DMS53 (cell line): ENCODE results near the gene ADPRHL1.

Source experiments
- DNase-seq: peaks from one replicate; lab custom pipeline; 2025; lab: John Stamatoyannopoulos, UW

The ADPRHL1 gene

GRCh38 chr13:113432506-113433270, 20.6 kb downstream of the ADPRHL1 start:
- no peak for DNase-seq

GRCh38 chr13:113431171-113431570, 22.1 kb downstream of the ADPRHL1 start:
- no peak for DNase-seq

DNA sequence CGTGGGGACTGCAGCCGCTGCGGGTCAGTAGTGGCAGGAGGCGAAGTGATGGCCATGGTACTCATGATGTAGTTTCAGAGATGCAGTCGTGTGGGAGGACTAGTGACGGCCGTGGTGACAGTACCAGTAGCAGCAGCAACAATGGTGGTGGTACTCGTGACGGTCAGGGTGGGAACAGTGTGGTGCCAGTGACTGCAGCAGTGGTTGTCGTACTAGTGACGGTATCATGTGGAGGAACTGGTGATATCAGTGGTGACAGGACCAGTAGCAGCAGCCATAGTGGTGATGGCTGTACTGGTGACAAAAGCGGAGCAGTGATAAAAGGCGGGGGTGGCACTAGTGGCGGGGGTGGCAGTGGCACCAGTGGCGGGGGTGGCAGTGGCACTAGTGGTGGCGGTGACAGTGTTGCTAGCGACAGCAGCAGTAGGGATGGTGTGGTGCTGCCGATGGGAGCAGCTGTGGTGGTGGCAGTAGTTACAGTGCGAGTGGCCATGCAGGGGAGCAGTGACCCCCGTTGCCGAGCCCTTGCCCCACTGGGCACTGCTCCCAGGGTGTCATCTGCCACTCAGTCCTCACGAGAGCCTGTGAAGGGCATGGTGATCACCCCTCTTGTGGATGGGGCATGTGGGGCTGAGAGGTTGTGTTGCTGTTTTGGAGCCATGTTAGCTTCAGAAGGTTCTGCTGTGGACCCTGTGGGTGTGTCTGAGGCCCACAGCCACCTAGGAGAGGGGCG, 22.7 kb downstream of the ADPRHL1 start:
- DNase-seq = no peak

DNA sequence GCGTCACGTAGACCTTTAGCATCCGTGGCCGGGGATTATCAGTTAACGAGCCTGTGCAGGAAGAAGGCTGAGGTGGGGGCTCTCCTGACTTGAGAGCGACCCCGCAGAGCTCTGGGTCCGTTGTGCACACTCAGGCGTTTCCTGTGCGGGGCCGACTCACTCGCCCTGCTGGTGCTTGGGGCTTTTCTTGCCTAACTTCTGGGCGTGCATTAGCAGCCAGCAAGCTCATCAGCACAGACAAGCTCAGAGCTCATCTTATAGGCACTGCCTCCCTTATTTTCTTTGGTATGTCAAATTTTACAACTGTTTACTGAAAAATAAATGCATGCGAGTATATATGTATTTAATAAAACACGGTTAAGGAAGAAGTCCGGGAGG, 23.7 kb downstream of the ADPRHL1 start:
- DNase-seq = no peak

GRCh38 chr13:113428871-113429607, 24.2 kb downstream of the ADPRHL1 start:
- DNase-seq = no peak

DNA sequence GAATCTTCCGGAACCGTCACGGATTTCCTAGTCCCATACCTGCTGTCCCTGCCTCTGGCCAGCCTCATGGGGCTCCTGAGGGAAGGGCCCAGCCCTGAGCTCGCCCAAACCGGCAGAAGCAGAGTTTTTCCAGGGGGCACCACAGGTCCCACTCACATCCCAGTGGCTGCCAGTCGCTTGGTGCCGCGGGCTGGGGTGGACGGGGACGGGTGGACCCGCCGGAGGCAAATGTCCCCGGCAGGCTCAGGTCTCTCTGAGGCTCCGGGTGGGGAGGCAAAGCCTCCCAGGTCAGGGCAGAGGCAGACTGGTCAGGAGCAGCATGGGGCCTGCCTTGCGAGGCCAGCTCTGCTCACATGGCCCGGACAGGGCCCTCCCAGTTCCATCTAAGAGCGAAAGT, 24.8 kb downstream of the ADPRHL1 start:
- no peak for DNase-seq

DNA sequence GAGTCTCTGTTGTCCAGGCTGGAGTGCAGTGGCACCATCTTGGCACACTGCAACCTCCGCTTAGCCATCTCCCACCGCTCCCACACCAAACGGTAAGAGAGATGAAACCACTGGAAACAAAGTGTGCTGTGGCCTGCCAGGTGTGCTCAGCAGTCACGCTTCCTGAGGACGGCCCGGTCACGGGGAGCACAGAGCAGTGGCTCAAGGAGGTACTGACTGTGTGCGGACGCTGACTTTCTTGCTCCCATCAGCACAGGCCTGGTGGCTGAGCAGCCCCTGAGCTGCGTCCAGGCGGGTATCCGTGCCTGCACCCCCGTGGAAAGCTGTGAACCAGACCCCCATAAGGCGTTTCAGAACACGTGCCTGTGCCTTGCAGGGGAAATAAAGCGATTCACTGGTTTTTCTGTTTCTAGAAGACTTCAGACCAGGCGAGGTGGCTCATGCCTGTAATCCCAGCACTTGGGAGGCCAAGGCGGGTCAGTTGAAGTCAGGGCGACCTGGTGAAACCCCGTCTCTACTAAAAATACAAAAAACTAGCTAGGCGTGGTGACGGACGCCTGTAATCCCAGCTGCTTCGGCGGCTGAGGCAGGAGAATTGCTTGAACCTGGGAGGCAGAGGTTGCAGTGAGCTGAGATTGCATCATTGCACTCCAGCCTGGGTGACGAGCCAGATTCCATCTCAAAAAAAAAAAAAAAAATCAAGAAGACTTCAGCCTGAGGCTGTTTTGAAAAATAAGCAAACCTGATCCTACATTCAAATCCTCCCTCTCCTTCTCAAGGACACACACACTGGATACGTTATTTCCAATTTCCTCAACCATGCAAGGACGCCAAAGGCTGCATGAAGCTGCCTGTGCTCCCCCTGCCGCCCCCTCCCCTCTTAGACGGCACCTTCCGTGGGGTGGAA, 25.5 kb downstream of the ADPRHL1 start:
- DNase-seq = no peak

DNA sequence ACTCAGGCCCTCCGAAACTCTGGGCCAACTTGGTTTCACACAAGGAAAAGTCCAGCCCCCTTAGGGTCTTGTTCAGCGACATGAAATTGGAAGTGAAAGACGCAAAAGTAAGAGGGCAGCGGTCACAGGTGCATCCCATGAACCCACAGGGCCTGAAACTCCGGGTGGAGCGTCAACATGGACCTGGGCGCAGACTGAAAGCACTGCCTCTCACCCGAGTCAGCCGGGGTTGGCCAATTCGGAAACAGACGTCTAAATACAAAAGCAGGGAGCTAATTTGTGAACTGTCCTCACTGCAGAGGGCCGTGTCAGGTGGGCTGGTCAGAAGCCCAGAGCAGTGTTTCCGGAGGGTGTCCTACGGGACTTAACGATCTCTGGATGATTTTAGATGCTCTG, 26.7 kb downstream of the ADPRHL1 start:
- no peak for DNase-seq

DNA sequence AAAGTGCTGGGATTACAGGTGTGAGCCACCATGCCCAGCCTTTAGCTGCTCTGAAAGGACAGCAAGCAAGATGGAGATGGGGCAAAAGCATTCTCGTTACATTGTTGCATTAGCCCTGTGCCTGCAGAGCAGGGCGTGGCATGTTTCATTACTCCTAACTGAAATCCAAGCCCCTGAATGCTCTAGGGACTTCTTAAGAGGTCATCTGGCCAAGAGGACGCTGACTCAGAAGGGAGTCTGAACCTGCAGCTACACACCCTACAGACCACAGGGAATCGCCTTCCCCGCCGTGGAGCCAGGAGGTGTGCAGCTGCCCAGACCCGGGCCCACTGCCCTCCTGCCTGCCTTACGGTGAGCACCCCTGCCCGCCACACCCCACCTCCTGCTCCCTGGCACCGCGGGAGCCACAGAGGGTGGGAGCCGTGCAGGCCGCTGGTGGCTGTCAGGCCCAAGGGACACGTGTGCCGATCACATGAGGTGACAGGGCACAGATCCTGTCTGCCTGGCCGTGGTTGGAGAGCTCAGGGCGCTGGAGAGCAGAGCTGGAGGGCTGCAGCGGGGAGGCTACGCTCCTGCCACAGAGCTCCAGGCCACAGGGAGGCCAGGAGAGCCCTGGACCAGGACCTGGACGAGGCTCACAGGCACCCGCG, 27.2 kb downstream of the ADPRHL1 start:
- DNase-seq = no peak

- DNase-seq = no peak
Observed at GRCh38 chr13:113423520-113424163, 29.6 kb downstream of the ADPRHL1 start.

DNA sequence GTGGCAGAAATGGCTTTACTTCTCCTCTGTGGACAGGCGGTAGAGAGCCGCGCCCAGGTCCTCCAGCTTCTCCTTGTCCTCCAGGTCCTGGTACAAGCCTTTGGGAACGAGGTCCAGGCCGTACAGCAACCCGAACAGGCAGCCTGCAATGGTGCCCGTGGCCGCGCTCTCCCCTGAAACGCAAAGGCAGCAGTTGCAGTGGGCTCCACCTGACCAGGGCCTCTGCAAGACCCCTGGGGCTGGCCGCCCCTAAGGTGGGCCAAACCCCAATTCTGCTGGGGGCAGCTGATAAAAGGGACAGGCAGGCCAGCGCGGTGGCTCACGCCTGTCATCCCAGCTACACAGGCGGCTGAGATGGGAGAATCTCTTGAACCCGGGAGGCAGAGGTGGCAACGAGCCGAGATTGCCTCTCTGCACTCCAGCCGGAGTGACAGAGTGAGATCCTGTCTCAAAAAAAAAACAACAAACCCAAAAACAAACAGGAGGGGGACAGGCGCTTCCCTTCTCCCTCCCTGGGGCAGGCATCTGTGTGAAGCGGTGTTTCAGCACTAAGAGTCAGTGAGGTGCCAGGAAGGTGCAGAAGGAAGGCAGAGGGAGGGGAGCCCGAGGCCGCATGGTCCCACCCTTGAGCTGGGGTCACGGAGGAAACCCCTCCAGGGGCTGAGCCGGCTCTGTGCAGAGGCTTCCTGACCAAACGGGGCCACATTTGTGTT, 30.3 kb downstream of the ADPRHL1 start:
- DNase-seq = no peak

DNA sequence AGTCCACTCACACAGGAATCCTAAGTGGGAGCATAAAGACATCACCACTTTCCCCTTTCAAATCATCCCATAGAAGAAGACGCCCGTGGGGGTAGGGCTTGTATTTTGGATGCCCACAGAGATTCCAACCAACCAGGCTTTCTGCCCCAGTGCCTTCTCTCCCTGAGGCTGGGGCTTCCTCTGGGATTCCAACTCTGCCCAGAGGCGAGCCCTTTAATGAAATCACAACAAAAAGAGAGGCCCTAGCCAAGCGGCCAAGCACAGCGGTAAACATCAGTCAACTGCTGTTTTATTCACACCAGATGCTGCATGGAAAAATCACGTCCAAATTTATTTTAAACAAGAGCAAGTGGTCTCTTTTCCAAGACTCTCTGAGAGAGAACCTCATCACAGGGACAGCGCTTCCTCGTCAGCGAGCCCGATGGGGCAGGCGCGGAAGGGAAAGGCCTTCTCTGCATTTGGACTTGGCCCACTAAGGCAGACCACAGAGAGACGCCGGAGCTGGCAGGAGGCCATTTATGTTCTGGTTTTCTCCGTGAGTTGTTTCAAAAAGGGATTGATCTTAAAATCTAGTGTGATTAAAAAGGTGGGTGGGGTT, 31.5 kb downstream of the ADPRHL1 start:
- DNase-seq = no peak

DNA sequence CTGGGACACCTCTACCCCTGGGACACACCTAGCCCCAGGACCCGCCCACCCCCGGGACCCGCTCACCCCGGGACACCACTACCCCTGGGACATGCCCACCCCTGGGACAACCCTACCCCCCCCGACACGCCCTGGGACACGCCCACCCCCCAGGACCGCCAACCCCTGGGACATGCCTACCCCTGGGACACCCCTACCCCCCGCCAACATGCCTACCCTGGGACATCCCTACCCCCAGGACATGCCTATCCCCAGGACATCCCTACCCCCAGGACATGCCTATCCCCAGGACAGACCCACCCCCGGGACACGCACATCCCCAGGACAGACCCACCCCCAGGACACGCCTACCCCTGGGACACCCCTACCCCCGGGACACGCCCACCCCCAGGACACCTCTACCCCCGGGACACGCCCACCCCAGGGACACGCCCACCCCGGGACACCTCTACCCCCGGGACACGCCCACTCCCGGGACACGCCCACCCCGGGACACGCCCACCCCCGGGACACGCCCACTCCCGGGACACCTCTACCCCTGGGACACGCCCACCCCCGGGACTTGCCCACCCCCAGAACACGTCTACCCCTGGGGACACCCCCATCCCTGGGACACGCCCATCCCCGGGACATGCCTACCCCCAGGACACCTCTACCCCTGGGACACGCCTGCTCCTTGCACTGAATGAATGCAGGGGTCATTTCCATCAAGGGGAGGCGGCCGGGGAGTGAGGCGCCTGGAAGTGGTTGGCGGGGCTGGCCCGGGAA, 32.3 kb downstream of the ADPRHL1 start:
- no peak for DNase-seq

- DNase-seq = no peak
Observed at GRCh38 chr13:113420232-113420631, 33.1 kb downstream of the ADPRHL1 start.

GRCh38 chr13:113419531-113420193, 33.6 kb downstream of the ADPRHL1 start:
- no peak for DNase-seq

DNA sequence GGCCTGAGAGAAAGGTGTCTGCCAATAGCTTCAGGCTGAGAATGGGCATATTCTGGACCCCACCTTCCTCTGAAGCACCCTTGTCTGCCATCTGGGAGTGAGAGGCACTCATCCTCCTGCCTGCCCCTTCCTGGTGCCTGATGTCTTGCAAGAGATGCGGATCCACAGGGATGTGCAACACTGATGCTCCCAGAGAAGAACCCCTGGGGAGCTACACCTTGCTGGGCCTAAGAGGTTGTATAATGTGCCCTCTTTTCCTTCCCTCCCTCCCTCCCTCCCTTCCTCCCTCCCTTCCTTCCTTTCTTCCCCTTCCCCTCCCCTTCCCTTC, 34.6 kb downstream of the ADPRHL1 start:
- no peak for DNase-seq

GRCh38 chr13:113417836-113418721, 35.2 kb downstream of the ADPRHL1 start:
- DNase-seq = no peak
